GM12878 (cell line): ENCODE measurements around the gene PP2D1. TPM values are rescaled to one million over a fixed set of nuclear protein-coding genes. Genes with fewer than 3 reads are reported as not detected.

Source experiments
- ATAC-seq: fragments of 200-7000 bp; cut with Tn5 transposase; 3 replicates; pipeline ENCODE4 v1.9.1; 2020; ENCODE audit warnings: mild to moderate bottlenecking, moderate library complexity
- BruUV-seq: library from RNA; stranded (reverse); fragments of 400-500 nt; replicated peaks from 2 replicates; lab custom pipeline; 2021; lab: Mats Ljungman, UMichigan
- CTCF ChIA-PET: fragments of 300-600 bp; sonication (Branson Sonifier 250); formaldehyde crosslinking; extraction: SDS; loops from one replicate; lab custom pipeline; 2021; ENCODE audit warnings: inconsistent platforms; lab: Yijun Ruan, JAX
- POLR2A ChIA-PET: fragments of 350-600 bp; formaldehyde crosslinking; extraction: SDS; loops from one replicate; lab custom pipeline; 2021; ENCODE audit warnings: inconsistent platforms; lab: Charles Lee
- RAD21 ChIA-PET: fragments of 300-600 bp; sonication (Branson Sonifier 250); formaldehyde crosslinking; loops from one replicate; lab custom pipeline; 2023; ENCODE audit warnings: antibody characterized with exemption; ENCODE audit not compliant: unreplicated experiment; lab: Charles Lee
- SMC1A ChIA-PET: fragments of 300-600 bp; sonication (Branson Sonifier 250); formaldehyde crosslinking; loops from one replicate; lab custom pipeline; 2023; ENCODE audit not compliant: unreplicated experiment, uncharacterized antibody; lab: Charles Lee
- DNase-seq: peaks from one replicate; pipeline ENCODE4 v3.0.0-alpha.2; 2011; ENCODE audit warnings: low read depth, low spot score
- FAIRE-seq: peaks from 3 replicates; lab custom pipeline; 2011; peaks lifted over from hg19 to GRCh38; lab: Jason Lieb, UNC
- H2AFZ ChIP-seq: 2 replicates; pipeline ENCODE4 v1.6.0; 2011; ENCODE audit warnings: low read depth, low read length, control low read depth; ENCODE audit not compliant: control insufficient read depth
- H3K27ac ChIP-seq: 2 replicates; pipeline ENCODE4 v1.5.1; 2011; ENCODE audit warnings: control low read depth; ENCODE audit not compliant: control insufficient read depth, insufficient read depth
- H3K27me3 ChIP-seq, 2 experiments: replicated peaks in 1 of 2; 2 replicates each; pipeline versions ENCODE4 v1.6.0 to v1.6.1; 2011; ENCODE audit warnings: low read length in 1 of 2; ENCODE audit not compliant: control insufficient read depth in 2 of 2, insufficient read depth in 2 of 2
- H3K36me3 ChIP-seq, 2 experiments: 2 replicates each; pipeline ENCODE4 v1.5.1; 2011; ENCODE audit warnings: low read length in 1 of 2; ENCODE audit not compliant: control insufficient read depth in 2 of 2, insufficient read depth in 2 of 2
- H3K4me1 ChIP-seq: 2 replicates; pipeline ENCODE4 v1.6.1; 2011; ENCODE audit warnings: mild to moderate bottlenecking, low read length, moderate library complexity, mixed read lengths; ENCODE audit not compliant: control insufficient read depth, insufficient read depth
- H3K4me2 ChIP-seq: 2 replicates; pipeline ENCODE4 v1.6.0; 2011; ENCODE audit warnings: control low read depth; ENCODE audit not compliant: control insufficient read depth, insufficient read depth
- H3K4me3 ChIP-seq: fragments of 200-600 bp; sonication (generic); 2 replicates; pipeline ENCODE4 v1.5.1; 2016
- H3K79me2 ChIP-seq: 2 replicates; pipeline ENCODE4 v1.6.0; 2011; ENCODE audit warnings: low read length; ENCODE audit not compliant: control insufficient read depth, insufficient read depth
- H3K9ac ChIP-seq: 2 replicates; pipeline ENCODE4 v1.8.0; 2011; ENCODE audit warnings: low read length, control low read depth, mixed read lengths; ENCODE audit not compliant: control insufficient read depth, insufficient read depth
- H3K9me3 ChIP-seq: replicated peaks from 3 replicates; pipeline ENCODE4 v1.5.1; 2011; ENCODE audit warnings: mild to moderate bottlenecking, low read length; ENCODE audit not compliant: control insufficient read depth, insufficient read depth
- H4K20me1 ChIP-seq: 2 replicates; pipeline ENCODE4 v1.6.0; 2011; ENCODE audit not compliant: control insufficient read depth, insufficient read depth
- ATF2 ChIP-seq: IDR thresholded peaks from 2 replicates; pipeline ENCODE4 v1.6.1; 2012; ENCODE audit warnings: low read length, inconsistent platforms
- BMI1 ChIP-seq: fragments of 450-650 bp; IDR thresholded peaks from 2 replicates; pipeline ENCODE4 v1.6.1; 2016; ENCODE audit warnings: mild to moderate bottlenecking, moderate library complexity, borderline replicate concordance
- BRCA1 ChIP-seq: IDR thresholded peaks from 2 replicates; pipeline ENCODE4 v1.6.1; 2011; ENCODE audit warnings: low read depth, low read length, improper control_type of control experiment
- CUX1 ChIP-seq: IDR thresholded peaks from 2 replicates; pipeline ENCODE4 v1.6.1; 2012; ENCODE audit warnings: improper control_type of control experiment, low read depth, low read length; ENCODE audit not compliant: insufficient replicate concordance
- IKZF1 ChIP-seq: fragments of 450-650 bp; conservative IDR thresholded peaks from 2 replicates; pipeline ENCODE4 v1.6.1; 2017; ENCODE audit warnings: antibody characterized with exemption, mild to moderate bottlenecking
- KAT2A ChIP-seq: conservative IDR thresholded peaks from 2 replicates; pipeline ENCODE4 v1.6.1; 2011; ENCODE audit warnings: low read depth, low read length; ENCODE audit not compliant: control insufficient read depth
- KDM1A ChIP-seq: fragments of 200-600 bp; sonication (generic); IDR thresholded peaks from 2 replicates; pipeline ENCODE4 v1.6.1; 2016; ENCODE audit warnings: borderline replicate concordance
- MTA2 ChIP-seq: fragments of 450-650 bp; IDR thresholded peaks from 2 replicates; pipeline ENCODE4 v1.6.1; 2016; ENCODE audit warnings: low read depth, mild to moderate bottlenecking, moderate library complexity
- NKRF ChIP-seq: fragments of 450-650 bp; conservative IDR thresholded peaks from 2 replicates; pipeline ENCODE4 v1.6.1; 2017; ENCODE audit warnings: mild to moderate bottlenecking, moderate library complexity
- SMARCA5 ChIP-seq: fragments of 450-650 bp; IDR thresholded peaks from 2 replicates; pipeline ENCODE4 v1.6.1; 2017; ENCODE audit warnings: mild to moderate bottlenecking
- STAT3 ChIP-seq: IDR thresholded peaks from 2 replicates; pipeline ENCODE4 v1.6.1; 2011; ENCODE audit warnings: low read depth, low read length, improper control_type of control experiment
- ZNF207 ChIP-seq: fragments of 450-650 bp; IDR thresholded peaks from 2 replicates; pipeline ENCODE4 v1.6.1; 2014; ENCODE audit warnings: antibody characterized with exemption, mild to moderate bottlenecking, borderline replicate concordance
- ZNF217 ChIP-seq: fragments of 450-650 bp; IDR thresholded peaks from 2 replicates; pipeline ENCODE4 v1.6.1; 2017; ENCODE audit warnings: antibody characterized with exemption, mild to moderate bottlenecking
- ZZZ3 ChIP-seq: IDR thresholded peaks from 2 replicates; pipeline ENCODE4 v1.6.1; 2011; ENCODE audit warnings: low read depth; ENCODE audit not compliant: control insufficient read depth, insufficient read length
- WGBS: methylation state at CpG from one replicate; pipeline ENCODE4 v1.1.6; 2016; ENCODE audit warnings: low lambda C conversion rate; ENCODE audit not compliant: insufficient replicate concordance, insufficient coverage; ENCODE audit errors: missing lambda C conversion rate; 5-methylcytosine and 5-hydroxymethylcytosine counted together
- in situ Hi-C: fragments of 300-500 bp; cut with MboI; formaldehyde crosslinking; loops from 9 replicates; pipeline ENCODE4 v1.14.3; 2018; ENCODE audit warnings: mixed read lengths
- intact Hi-C: fragments of 100-400 bp; cut with micrococcal nuclease; formaldehyde crosslinking; loops from one replicate; pipeline ENCODE4 v1.14.2; 2022; ENCODE audit not compliant: unreplicated experiment
- polyA plus RNA-seq, 11 experiments: library from polyadenylated mRNA; depleted of rRNA in 4 of 11; unstranded in 6 of 11; stranded (reverse) in 5 of 11; fragments of >200 nt; fragmentation: Nextera tagmentation in 4 of 11; fragmentation: Illumina TruSeq in 1 of 11; extraction: Ambion mirVana in 4 of 11; extraction: Trizol in 1 of 11; gene quantifications; 1 replicate in 1 of 11; 2 replicates in 10 of 11; pipeline versions ENCODE4 v1.2.1 to v1.2.3, GENCODE V29; 2011 to 2016; ENCODE audit warnings: inconsistent platforms in 2 of 11, missing spikeins in 2 of 11, low read depth in 1 of 11
- total RNA-seq, 4 experiments: library from RNA; depleted of rRNA in 3 of 4; stranded (reverse); fragments of >200 nt in 3 of 4; fragmentation: Illumina TruSeq in 1 of 4; extraction: Trizol in 1 of 4; gene quantifications; 2 replicates each; pipeline versions ENCODE4 v1.2.1 to v1.2.3, GENCODE V29; 2013 to 2021

The PP2D1 gene
- total and polyA plus RNA-seq, 10 of the 15 experiments (the other 5 are each of a cell fraction or from before 2014, with no cell fraction given) = 0.04 to 0.18 (median 0.17) TPM; not detected in 7

- H3K27ac ChIP-seq = no peak overlapping the region
- 80% methylated on average over 2 of the region's 2 CpGs for WGBS
- H2AFZ ChIP-seq = no peak overlapping the region
- no peaks in the 10 kb centered on the region for H4K20me1 ChIP-seq
- no TSS peak for BruUV-seq
- no peak for FAIRE-seq
- CTCF ChIA-PET = no interaction called here
- DNase-seq = no peak
- no peak overlapping the region for H3K4me3 ChIP-seq
- no peaks in the 10 kb centered on the region for H3K36me3 ChIP-seq
- no peak overlapping the region for H3K4me2 ChIP-seq
- RAD21 ChIA-PET = no interaction called here
- POLR2A ChIA-PET = interaction anchor here (0.6 kb wide), 1 partner anchor 1275 kb away, joined by 3 read pairs; no protein-coding TSS in a partner anchor
- H3K4me1 ChIP-seq = no peaks in the 10 kb centered on the region
- no peaks in the 10 kb centered on the region for H3K79me2 ChIP-seq
- ATAC-seq = no peak
- in situ Hi-C loops = no loop called here
- H3K9me3 ChIP-seq = no peaks in the 10 kb centered on the region
- SMC1A ChIA-PET = interaction anchor here (0.6 kb wide), 1 partner anchor 134 kb away, joined by 3 read pairs; no protein-coding TSS in a partner anchor
- H3K9ac ChIP-seq = no peak overlapping the region
- intact Hi-C loops = no loop called here
- H3K27me3 ChIP-seq = no peaks in the 10 kb centered on the region
- TF ChIP-seq ZZZ3 (no peak), NKRF (no peak), CUX1 (no peak), MTA2 (no peak), IKZF1 (no peak), ZNF217 (no peak), SMARCA5 (no peak), BMI1 (no peak), KAT2A (no peak), KDM1A (no peak), BRCA1 (no peak), ZNF207 (no peak), STAT3 (no peak), ATF2 (no peak)
Observed at GRCh38 chr3:20022954-20023622, 11.0 kb upstream of the PP2D1 start.
